Activated CD4-positive, alpha-beta T cell treated with anti-CD3 and anti-CD28 coated beads, Interleukin-2, amount 50 U/mL, for 24 hours (primary cell): ENCODE measurements around the gene DIS3L2.
"Not testable (repeated sequence)": the region's sequence is repeated elsewhere in the genome, so short reads cannot be mapped to it uniquely, and the experiment has no call there.

Experiments used
- DNase-seq, 2 donors: peaks; one replicate each; pipeline ENCODE4 v3.0.0-alpha.2; 2020; ENCODE audit warnings: low read depth in 1 of 2, low spot score in 1 of 2

Gene DIS3L2

GRCh38 chr2:232288489-232289030, 327.0 kb downstream of the DIS3L2 start:
- no peak for DNase-seq

GRCh38 chr2:232290668-232291067, 329.2 kb downstream of the DIS3L2 start:
- no peak for DNase-seq

DNA sequence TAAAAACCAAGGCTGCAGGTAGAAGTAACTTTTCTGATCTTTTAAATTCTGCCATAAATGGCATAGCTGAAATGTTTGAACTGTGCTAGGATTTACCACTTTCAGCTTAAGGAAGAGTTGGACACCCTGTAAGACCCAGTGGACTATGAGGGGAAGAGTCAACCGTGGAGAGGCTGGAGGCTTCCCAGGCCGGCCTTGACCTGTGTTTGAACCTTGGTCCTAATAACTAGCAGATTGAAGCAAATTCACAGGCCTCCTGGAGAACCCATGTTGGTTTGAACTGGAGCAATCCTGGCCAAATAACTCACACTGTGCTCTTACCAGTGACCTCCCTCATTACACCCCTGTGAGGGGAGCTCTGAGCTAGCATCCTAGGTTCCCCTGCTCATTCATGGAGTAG, 329.8 kb downstream of the DIS3L2 start:
- DNase-seq: no peak

GRCh38 chr2:232292395-232293154, 331.1 kb downstream of the DIS3L2 start:
- peak in 1 of 2 donors; percentile 27 for DNase-seq

DNA sequence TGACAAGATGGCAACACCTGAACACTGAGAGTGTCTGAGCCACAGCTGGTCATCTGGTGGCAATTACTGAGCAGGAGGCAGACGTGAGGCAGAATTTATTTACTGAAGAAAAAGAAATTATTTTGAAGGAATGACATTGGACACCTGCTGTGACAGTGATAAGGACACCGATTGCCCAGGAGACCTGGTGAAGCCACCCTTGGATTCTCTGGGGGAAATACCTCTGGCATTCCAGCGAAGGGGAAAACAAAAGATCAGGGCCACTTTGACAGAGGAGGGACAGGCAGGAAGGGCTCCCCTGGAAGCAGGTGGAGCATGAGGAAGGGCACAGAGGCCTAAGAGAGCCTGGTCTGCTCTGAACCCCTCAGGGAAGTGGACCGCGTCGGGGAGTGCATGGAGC, 331.7 kb downstream of the DIS3L2 start:
- no peak for DNase-seq

- no peak for DNase-seq
These were observed 334.5 kb downstream of the DIS3L2 start for GRCh38 chr2:232295971-232296370.

DNA sequence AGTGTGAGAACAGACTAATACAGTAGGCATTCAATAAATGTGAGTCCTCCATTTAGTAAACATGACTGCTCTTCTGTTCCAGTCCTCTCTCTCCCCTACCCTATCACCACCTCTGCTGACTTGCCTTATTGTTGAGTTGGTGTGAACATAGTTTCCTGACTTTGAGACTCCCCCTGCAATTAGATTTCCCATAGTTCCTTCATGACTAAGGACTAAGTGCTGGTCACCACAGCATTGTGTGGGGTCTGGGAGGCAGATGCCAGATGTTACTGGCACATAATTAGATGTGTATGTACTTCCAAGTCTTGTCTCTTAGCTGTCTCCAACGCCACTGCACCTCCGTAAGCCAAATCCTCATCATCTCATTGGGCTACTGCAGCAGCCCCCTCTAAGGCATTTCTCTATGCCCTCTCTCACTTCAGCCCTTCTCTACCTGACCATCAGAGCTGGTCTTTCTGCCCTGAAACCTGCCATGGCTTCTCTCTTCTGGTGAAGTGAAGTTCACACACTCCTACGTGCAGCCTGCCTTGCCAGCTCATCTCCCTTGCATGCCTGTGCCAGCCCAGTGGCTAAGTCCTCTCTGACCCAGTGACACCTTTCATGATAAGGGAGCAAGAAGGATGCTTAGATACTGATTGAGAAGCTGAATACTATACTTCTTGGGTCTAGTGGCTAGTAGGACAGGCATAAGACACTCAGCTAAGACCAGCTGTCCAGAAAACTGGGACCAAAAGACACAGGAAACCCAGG, 335.4 kb downstream of the DIS3L2 start:
- no peak for DNase-seq

- DNase-seq: no peak
These were observed 337.6 kb downstream of the DIS3L2 start for GRCh38 chr2:232299084-232299483.

- no peak for DNase-seq
These were observed 338.6 kb downstream of the DIS3L2 start for GRCh38 chr2:232299927-232300674.

GRCh38 chr2:232300894-232301387, 339.4 kb downstream of the DIS3L2 start:
- DNase-seq: no peak

DNA sequence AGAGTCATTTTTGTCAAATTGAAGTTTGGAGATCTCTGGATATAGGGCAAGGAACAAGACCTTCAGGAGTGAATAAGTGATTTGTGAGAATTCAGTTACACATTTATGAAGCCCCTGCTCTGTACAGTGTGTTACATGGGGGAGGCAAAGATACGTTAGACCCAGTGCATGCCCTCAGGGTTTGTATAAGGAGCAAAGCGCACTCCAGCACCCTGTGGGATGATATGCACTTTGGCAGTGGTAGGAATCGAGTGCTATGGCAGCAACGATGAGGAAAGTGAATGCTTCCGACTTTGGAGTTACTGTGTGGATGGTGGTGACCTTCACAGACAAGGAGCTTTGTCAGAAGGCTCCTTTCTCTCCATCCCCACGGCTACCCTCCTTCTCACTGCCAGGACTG, 342.7 kb downstream of the DIS3L2 start:
- DNase-seq: no peak

DNA sequence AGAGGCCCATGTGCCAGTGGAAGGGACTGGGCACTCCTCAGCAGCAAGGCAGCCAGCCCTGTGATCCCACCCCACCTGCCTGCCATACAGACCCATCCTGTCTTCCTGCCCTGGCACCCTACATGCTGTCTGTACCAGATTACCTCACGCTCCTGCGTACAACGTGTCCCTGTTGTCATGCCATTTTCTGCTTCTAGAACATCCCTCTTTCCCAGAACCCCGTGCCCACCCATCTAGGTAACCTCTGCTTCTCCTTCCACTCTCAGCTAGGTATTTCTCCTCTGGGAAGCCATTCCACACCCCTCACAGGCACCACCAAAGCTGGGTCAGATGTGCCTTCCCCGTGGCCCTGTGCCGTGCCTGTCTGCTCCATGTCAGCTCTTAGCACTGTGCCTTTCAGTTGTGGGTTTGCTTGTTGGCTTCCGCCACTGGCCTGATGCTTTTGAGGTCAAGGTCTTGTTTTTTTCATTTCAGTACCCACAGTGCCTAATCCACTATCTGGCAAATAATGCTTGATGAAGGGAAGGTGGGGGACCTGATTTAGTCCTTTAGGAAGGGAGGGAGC, 345.3 kb downstream of the DIS3L2 start:
- no peak for DNase-seq

- DNase-seq: no peak
These were observed 346.3 kb downstream of the DIS3L2 start for GRCh38 chr2:232307854-232308253.

GRCh38 chr2:232308986-232309385, 347.5 kb downstream of the DIS3L2 start:
- no peak for DNase-seq

DNA sequence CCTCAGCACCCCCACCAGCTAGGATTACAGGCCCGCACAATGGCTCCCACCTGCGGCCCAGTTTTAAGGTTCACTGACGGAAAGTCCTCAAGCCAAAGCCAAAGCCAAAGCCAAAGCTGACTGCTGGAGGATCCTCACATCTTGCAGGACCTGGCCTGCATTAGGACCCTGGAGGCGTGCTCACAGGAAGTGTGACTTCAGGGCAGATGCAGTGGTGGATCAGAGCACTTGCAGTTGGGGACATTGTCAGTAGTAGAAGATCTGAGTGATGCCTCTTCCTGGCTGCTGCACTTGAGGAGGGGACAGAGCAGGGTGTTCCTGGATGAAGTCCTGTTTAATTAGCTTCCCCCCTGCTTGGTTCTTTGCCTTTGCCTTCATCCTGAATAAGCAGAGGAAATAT, 348.1 kb downstream of the DIS3L2 start:
- no peak for DNase-seq

GRCh38 chr2:232310121-232310520, 348.6 kb downstream of the DIS3L2 start:
- no peak for DNase-seq

DNA sequence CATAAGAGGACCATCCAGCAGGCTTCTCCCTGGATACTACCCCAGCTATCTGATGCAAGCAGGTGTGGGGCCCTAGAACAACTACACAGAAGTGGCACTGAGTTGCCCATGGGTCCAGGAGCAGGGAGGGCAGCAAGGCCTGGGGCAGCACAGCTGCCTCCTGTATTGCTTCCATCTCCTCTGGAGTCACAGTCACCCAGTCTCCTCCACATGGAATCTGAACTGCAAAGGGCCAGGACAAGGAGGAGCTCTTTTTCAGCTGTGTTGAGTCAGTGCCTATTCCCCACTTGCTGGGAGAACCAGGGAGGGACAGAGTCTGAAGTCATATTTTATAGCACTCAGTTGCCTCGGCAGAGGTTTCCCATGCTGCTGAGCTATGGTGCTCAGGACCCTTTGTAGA, 349.2 kb downstream of the DIS3L2 start:
- DNase-seq: no peak

GRCh38 chr2:232313645-232314044, 352.1 kb downstream of the DIS3L2 start:
- DNase-seq: not testable (repeated sequence)

DNA sequence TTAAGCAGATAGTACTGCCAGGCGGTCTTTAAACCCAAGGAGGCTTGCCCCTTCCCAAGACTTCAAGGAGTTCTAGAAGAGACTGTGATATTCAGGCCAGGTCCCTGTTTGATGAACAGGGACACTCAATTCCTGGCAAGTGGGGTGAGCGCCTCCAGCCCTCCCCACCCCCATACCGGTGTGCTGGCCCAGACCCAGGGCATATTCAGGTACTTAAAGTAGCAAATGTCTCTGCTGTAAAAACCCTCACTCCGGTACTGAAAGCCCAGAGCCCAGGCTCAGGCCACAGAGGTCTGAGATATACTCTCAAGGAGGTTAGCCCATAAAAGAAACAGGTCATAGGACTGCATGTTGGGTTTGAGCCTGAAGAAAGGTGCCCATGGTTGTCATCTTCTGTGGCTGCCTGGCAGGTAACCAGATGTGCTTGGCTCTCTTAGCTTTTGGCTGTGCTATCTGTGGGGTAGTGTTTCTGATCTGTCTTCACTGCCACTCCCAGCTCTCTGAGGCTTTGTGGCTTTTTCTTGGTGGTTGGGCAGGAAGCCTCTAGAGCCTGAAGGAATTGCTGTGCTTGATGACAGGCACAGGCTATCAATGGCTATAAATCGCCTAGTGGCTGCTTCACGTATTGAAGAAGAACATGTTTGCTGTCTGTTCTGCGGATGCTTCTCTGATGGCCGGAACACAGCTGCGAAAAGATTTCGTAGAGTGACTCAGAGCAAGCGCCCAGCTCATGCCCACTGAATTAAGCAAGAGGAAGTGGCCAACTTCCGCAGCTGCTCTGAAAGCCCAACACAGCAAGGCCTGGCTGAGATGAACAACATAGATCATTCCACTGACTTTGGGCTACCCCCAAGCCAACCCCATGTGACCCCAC, 353.8 kb downstream of the DIS3L2 start:
- peak in 1 of 2 donors; percentile 56 for DNase-seq

GRCh38 chr2:232315923-232316299, 354.4 kb downstream of the DIS3L2 start:
- no peak for DNase-seq
